PFSK-1 (cell line): ENCODE measurements around the gene RPTOR.

Source experiments
- FOXP2 ChIP-seq: optimal IDR thresholded peaks from 2 replicates; pipeline ENCODE3; 2011; ENCODE audit warnings: borderline replicate concordance, control low read depth, inconsistent platforms; ENCODE audit not compliant: insufficient read depth; ENCODE audit errors: extremely low read length, extremely low read depth
- POLR2AphosphoS5 ChIP-seq: IDR thresholded peaks from 2 replicates; pipeline ENCODE4 v1.6.1; 2012; ENCODE audit warnings: low read depth, mild to moderate bottlenecking, control low read depth, low read length, moderate library complexity
- REST ChIP-seq, 2 experiments: IDR thresholded peaks; 2 replicates each; pipeline versions ENCODE4 v1.6.1 to v1.8.0; 2011 to 2012; ENCODE audit warnings: low read depth in 2 of 2, low read length in 2 of 2, control low read depth in 1 of 2, inconsistent platforms in 1 of 2, mild to moderate bottlenecking in 1 of 2, moderate library complexity in 1 of 2; ENCODE audit not compliant: insufficient read depth in 1 of 2
- SIN3A ChIP-seq: IDR thresholded peaks from 2 replicates; pipeline ENCODE4 v1.6.1; 2012; ENCODE audit warnings: mild to moderate bottlenecking, low read length, moderate library complexity, borderline replicate concordance; ENCODE audit not compliant: insufficient read depth
- TAF1 ChIP-seq: IDR thresholded peaks from 2 replicates; pipeline ENCODE4 v1.6.1; 2012; ENCODE audit warnings: low read length, control low read depth, borderline replicate concordance; ENCODE audit not compliant: insufficient read depth

RPTOR gene

GRCh38 chr17:80639658-80640057 is 95.0 kb downstream of the RPTOR start:
- no peak for TF ChIP-seq TAF1

DNA sequence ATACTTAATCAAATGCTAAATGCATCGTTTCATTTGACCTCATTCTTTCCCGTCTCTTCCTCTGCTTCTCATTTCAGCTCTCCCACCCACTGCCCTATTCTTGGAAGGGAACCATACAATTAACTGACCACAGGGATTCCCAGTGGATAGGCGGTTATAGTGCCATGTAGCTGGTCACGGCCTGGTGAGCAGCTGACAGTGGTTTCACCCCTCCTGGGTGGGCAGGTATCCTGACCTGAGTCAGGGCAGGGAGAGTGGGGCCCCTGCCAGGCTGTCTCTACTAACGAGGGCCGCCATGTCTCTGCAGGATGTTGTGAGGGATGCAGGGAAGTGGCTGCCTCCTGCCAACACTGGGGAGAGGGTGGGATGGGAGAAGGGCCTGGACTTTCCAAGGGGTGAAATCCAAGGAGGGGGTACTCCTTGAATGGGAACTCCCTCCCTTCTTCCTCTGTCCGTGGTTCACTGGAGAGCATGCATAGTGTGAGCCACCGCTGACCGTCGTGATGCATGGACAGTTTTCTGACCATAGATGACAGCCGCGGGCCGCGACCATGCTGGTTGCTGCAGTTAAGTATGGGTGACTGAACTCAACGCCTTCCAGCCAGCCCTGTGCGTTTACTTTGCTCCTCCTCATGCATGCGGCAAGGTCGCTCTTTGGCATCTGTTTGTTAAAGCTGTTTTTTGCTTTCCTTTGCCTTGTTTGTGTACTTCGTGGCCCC is 95.9 kb downstream of the RPTOR start:
- TF ChIP-seq REST (IDR thresholded peaks at IDR 0.05; ENCODE audit: insufficient read depth in 1 of 2, low read depth in 2 of 2, low read length in 2 of 2) (no peak), POLR2AphosphoS5 (no peak), FOXP2 (no peak), SIN3A (no peak), TAF1 (no peak)

DNA sequence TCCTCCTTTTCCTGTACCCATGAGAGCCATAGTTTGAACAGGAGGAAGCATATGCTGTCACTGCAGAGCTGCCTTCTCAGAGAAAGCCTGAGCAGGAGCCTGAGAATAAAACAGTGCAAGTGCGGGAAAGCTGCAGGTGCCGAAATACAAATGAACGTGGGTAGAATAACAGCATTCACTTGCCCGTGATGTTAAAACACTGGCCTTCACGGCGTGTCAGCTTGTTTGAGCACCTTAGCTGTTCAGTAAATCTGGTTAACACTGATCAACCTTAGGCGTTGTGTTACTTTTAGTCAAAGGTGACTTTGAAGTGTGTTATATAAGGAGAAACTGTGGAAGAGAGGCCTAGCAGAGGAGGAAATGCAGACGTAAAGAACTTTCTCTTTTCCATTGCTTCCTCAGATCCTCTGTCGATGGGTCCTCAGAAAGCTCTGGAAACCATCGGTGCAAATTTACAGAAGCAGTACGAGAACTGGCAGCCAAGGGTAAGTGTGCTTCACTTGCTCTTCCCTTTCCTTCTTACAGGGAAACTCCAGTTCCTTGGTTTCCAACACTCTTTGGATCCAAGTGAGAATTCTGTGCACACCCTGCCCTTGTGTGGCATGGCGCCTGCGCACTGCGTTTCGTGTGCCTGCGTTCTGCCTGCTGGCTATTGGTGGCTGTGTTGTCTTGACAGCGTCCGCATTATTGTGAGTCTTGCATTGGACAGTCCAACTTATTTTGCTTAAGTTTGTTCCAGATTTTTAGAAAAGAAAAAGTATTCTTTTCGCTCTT is 98.9 kb downstream of the RPTOR start:
- TF ChIP-seq SIN3A: no peak
- no peak for TF ChIP-seq POLR2AphosphoS5
- TF ChIP-seq TAF1: no peak

GRCh38 chr17:80644536-80644935 is 99.9 kb downstream of the RPTOR start:
- TF ChIP-seq SIN3A (no peak), POLR2AphosphoS5 (no peak), FOXP2 (no peak), TAF1 (no peak), REST (IDR thresholded peaks at IDR 0.05; ENCODE audit: insufficient read depth in 1 of 2, low read depth in 2 of 2, low read length in 2 of 2) (no peak)

DNA sequence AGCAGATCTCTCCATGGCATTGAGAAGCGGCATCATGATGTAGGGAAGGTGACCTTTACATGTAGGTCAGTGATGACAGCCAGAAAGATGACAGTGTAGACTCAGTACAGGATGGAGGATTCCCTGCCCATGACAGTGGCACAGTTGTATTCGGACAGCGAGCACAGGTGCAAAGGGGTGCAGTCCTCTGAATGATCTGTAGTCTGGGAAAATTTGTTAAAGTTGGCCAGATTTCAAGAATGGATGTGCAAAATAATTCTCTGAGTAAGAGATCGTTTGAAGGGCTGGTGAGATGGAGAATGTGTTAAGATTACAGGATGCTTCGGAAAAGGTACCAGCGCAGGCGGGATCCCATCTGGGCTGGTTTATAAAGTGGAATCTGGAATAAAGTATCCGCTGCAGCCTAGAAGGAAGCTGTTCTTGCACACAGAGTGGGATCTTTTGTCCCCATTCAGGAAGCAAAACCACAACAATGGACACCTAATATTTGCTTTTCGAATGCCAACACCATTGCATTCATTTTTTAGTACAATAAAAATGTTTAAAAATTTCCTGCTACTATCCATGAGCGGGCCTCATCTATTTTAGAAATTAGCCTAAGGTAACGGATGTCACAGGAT is 101.2 kb downstream of the RPTOR start:
- TF ChIP-seq POLR2AphosphoS5 (no peak), REST (IDR thresholded peaks at IDR 0.05; ENCODE audit: insufficient read depth in 1 of 2, low read depth in 2 of 2, low read length in 2 of 2) (no peak), TAF1 (no peak), FOXP2 (no peak), SIN3A (no peak)

DNA sequence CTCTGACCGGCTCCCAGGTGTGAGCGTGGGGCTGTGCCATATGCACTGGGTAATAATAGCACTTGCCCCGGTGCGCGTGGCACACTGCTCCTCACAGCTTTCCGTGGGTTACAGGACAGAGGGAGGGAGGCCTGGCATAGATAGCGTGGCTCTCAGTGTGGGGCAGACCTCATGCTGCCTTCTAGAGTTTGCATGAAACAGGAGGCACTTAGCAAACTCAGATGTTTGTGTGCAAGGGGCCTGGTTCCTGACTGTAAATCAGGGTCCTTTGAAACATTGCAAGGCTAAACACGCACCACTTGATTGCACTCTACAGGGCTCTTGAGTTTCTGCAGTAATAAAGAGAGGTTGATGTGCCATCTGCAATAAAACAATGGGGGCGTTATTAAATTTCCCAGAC is 101.7 kb downstream of the RPTOR start:
- TF ChIP-seq TAF1 (no peak), FOXP2 (no peak), POLR2AphosphoS5 (no peak), SIN3A (no peak), REST (IDR thresholded peaks at IDR 0.05; ENCODE audit: insufficient read depth in 1 of 2, low read depth in 2 of 2, low read length in 2 of 2) (no peak)
